ENCODE measurements around the gene CCNY.

Gene CCNY

DNA sequence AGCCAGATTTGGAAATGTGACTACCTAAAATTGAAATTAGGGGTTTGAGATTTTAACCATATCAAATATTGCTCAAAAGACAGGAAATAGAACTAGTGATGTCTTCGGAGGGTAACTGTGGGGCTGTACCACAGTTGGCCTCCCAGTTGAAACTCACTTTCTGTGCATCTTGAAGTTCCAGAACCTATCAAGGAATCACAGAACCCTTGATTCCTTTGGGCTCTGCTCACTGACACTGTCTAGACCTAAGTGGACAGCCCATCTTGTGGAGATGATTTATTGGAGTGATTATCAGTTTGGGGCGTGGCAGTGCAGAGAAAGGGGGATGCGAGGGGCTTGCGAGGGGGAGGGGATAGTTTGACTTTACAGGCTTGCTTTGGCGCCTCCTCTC lies 134.6 kb downstream of the CCNY start:
- H3K4me3 ChIP-seq (ENCODE audit: low read depth, low read length), result no peak overlapping the region
- H3K27ac ChIP-seq, result no peak overlapping the region
- in situ Hi-C loops (cut with HindIII; ENCODE audit: low pct_ligation_motif_present, low sequenced_read_pairs), result no loop called here
- no peaks in the 10 kb centered on the region for H3K27me3 ChIP-seq (replicated peaks)
- DNase-seq, result no peak
- H3K36me3 ChIP-seq (replicated peaks), result no peaks in the 10 kb centered on the region
- no peak for TF ChIP-seq CTCF (IDR thresholded peaks at IDR 0.05; ENCODE audit: low read depth, low read length, missing control alignments)

- Histone ChIP-seq H3K27ac (no peak overlapping the region), H3K36me3 (replicated peaks) (no peaks in the 10 kb centered on the region), H3K27me3 (replicated peaks) (no peaks in the 10 kb centered on the region), H3K4me3 (ENCODE audit: low read depth, low read length) (no peak overlapping the region)
- no peak for DNase-seq
- no peak for TF ChIP-seq CTCF (IDR thresholded peaks at IDR 0.05; ENCODE audit: low read depth, low read length, missing control alignments)
- in situ Hi-C loops (cut with HindIII; ENCODE audit: low pct_ligation_motif_present, low sequenced_read_pairs), result no loop called here
Measured at GRCh38 chr10:35471435-35471834, 135.1 kb downstream of the CCNY start.

DNA sequence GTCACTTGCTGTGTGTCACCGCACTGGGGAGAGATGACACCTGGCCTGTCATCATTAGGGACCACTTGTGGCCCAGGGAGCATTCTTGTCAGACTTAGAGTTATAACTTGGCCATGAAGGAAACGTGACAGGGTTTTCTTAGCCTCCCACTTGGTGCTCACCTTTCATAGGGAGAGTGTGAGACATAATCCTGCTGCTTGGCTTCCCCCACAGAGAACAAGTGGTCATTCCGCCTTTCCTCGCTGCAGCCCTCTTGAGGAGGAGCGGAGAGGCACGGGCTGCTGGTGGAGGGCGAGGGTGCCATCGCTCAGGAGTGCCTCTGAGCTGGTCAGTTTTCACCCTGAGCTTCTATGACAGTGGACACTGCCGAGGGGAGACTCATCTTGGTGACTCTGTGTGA lies 143.8 kb downstream of the CCNY start:
- H3K36me3 ChIP-seq (replicated peaks), result no peaks in the 10 kb centered on the region
- DNase-seq, result no peak
- TF ChIP-seq CTCF (IDR thresholded peaks at IDR 0.05; ENCODE audit: low read depth, low read length, missing control alignments), result peak; percentile 14
- no peak overlapping the region for H3K4me3 ChIP-seq (ENCODE audit: low read depth, low read length)
- no peaks in the 10 kb centered on the region for H3K27me3 ChIP-seq (replicated peaks)
- no peak overlapping the region for H3K27ac ChIP-seq
- in situ Hi-C loops (cut with HindIII; ENCODE audit: low pct_ligation_motif_present, low sequenced_read_pairs), result no loop called here

- DNase-seq, result no peak
- in situ Hi-C loops (cut with HindIII; ENCODE audit: low pct_ligation_motif_present, low sequenced_read_pairs), result no loop called here
- no peak overlapping the region for H3K27ac ChIP-seq
- H3K4me3 ChIP-seq (ENCODE audit: low read depth, low read length), result no peak overlapping the region
- no peaks in the 10 kb centered on the region for H3K27me3 ChIP-seq (replicated peaks)
- no peak for TF ChIP-seq CTCF (IDR thresholded peaks at IDR 0.05; ENCODE audit: low read depth, low read length, missing control alignments)
- H3K36me3 ChIP-seq (replicated peaks), result no peaks in the 10 kb centered on the region
Measured at GRCh38 chr10:35481413-35481812, 145.1 kb downstream of the CCNY start.

DNA sequence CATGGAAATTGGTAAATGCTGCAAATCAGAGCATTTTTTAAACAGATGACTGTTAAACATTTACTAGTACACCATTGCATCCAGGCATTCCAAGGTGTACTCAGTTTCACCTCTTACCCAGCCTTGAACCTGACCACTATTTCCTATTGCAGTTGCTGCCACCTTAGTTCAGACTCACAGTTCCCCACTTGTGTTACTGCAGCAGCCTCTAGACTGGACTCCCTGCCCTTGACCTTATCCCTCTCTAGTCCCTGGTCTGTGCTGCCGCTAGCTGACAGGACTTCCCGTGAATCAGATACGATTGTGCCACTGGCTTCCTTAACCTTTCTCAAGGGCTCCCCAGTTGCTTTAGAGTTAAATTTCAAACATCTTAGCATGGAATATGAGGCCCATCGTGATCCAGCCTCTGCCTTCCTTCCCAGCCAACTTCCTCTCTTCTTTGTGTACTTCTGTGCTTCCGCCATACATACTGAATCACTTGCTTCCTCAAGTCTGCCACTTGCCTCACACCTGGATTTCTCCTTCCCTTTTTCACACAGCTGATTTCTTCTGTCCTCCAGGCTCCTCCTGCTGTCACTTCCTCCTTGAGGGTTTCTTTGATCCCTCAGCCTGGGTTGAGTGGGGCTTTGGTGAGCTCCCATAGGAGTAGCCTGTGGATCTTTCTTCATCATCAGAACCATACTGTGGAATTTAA lies 150.1 kb downstream of the CCNY start:
- TF ChIP-seq CTCF (IDR thresholded peaks at IDR 0.05; ENCODE audit: low read depth, low read length, missing control alignments), result no peak
- DNase-seq, result no peak
- Histone ChIP-seq H3K36me3 (replicated peaks) (no peaks in the 10 kb centered on the region), H3K27me3 (replicated peaks) (no peaks in the 10 kb centered on the region), H3K27ac (no peak overlapping the region), H3K4me3 (ENCODE audit: low read depth, low read length) (no peak overlapping the region)
- in situ Hi-C loops (cut with HindIII; ENCODE audit: low pct_ligation_motif_present, low sequenced_read_pairs), result no loop called here

Measured in brain microvascular endothelial cell (primary cell).